MCF 10A (cell line): ENCODE measurements around the gene TTLL5. TPM values are rescaled to one million over a fixed set of nuclear protein-coding genes. Genes with fewer than 3 reads are reported as not detected.
"Not testable (repeated sequence)": the region's sequence is repeated elsewhere in the genome, so short reads cannot be mapped to it uniquely, and the experiment has no call there.

Experiments used
- BruUV-seq: library from RNA; stranded (reverse); fragments of 400-500 nt; replicated peaks from 2 replicates; lab custom pipeline; 2021; lab: Mats Ljungman, UMichigan
- CTCF ChIA-PET: fragments of 300-600 bp; sonication (Branson Sonifier 250); formaldehyde crosslinking; extraction: SDS; loops from one replicate; lab custom pipeline; 2021; ENCODE audit warnings: antibody characterized with exemption, inconsistent platforms; lab: Yijun Ruan, JAX
- POLR2A ChIA-PET: fragments of 300-600, 350-650 bp; sonication (Branson Sonifier 250); formaldehyde crosslinking; extraction: SDS; loops from one replicate; lab custom pipeline; 2020; ENCODE audit warnings: antibody characterized with exemption, inconsistent platforms; lab: Yijun Ruan, JAX
- DNase-seq: peaks from one replicate; pipeline ENCODE4 v3.0.0-alpha.2; 2018; ENCODE audit not compliant: unreplicated experiment
- H3K27ac Mint-ChIP-seq: one replicate; pipeline ENCODE4 v1.8.0; 2022; ENCODE audit warnings: mild to moderate bottlenecking, low read depth, mixed read lengths; ENCODE audit not compliant: unreplicated experiment
- H3K27me3 Mint-ChIP-seq: one replicate; pipeline ENCODE4 v1.8.0; 2022; ENCODE audit warnings: mixed read lengths; ENCODE audit not compliant: insufficient read depth, unreplicated experiment
- H3K36me3 Mint-ChIP-seq: one replicate; pipeline ENCODE4 v1.8.0; 2022; ENCODE audit warnings: mild to moderate bottlenecking, moderate library complexity, mixed read lengths; ENCODE audit not compliant: insufficient read depth, unreplicated experiment
- H3K4me1 Mint-ChIP-seq: one replicate; pipeline ENCODE4 v1.8.0; 2022; ENCODE audit warnings: mixed read lengths; ENCODE audit not compliant: insufficient read depth, unreplicated experiment
- H3K4me3 Mint-ChIP-seq: one replicate; pipeline ENCODE4 v1.8.0; 2022; ENCODE audit warnings: mild to moderate bottlenecking, moderate library complexity, mixed read lengths; ENCODE audit not compliant: unreplicated experiment
- H3K9me3 Mint-ChIP-seq: one replicate; pipeline ENCODE4 v1.8.0; 2022; ENCODE audit warnings: mixed read lengths; ENCODE audit not compliant: unreplicated experiment
- intact Hi-C: fragments of 100-400 bp; cut with micrococcal nuclease; formaldehyde crosslinking; loops from 2 replicates; pipeline ENCODE4 v1.14.1; 2022
- total RNA-seq: library from RNA; stranded (reverse); gene quantifications from 2 replicates; pipeline ENCODE4 v1.2.3, GENCODE V29; 2022
- TF ChIP-seq, protein P1 (sequence below): fragments of 200-600 bp; IDR thresholded peaks from one replicate; pipeline ENCODE4 v1.8.0; 2022; ENCODE audit warnings: antibody characterized with exemption, mild to moderate bottlenecking; ENCODE audit not compliant: unreplicated experiment

Gene TTLL5
- total RNA-seq, 1 experiment from 2014 or later, result 31.7 TPM

DNA sequence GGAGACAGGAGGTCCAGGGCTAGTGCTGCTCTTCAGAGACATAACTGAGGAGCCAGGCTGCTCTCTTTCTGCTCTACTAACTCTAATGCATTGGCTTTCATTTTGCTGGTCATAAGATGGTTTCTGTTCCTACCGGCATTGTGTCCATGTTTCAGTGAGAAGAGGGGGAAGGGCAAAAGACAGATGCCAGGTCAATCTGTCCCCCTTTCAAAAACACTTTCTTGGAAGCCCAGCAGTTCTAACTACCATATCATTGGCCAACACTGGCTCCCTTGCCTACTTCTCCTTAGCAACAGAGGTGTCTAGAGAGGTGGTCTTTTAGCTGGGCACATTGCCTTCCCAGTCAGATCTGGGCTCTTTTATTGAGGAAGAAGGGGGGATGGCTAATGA, 256.9 kb downstream of the TTLL5 start:
- H3K27ac Mint-ChIP-seq, result no peak overlapping the region
- no peaks in the 10 kb centered on the region for H3K9me3 Mint-ChIP-seq
- TF ChIP-seq, protein P1, sequence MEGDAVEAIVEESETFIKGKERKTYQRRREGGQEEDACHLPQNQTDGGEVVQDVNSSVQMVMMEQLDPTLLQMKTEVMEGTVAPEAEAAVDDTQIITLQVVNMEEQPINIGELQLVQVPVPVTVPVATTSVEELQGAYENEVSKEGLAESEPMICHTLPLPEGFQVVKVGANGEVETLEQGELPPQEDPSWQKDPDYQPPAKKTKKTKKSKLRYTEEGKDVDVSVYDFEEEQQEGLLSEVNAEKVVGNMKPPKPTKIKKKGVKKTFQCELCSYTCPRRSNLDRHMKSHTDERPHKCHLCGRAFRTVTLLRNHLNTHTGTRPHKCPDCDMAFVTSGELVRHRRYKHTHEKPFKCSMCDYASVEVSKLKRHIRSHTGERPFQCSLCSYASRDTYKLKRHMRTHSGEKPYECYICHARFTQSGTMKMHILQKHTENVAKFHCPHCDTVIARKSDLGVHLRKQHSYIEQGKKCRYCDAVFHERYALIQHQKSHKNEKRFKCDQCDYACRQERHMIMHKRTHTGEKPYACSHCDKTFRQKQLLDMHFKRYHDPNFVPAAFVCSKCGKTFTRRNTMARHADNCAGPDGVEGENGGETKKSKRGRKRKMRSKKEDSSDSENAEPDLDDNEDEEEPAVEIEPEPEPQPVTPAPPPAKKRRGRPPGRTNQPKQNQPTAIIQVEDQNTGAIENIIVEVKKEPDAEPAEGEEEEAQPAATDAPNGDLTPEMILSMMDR, result no peak
- H3K4me3 Mint-ChIP-seq, result no peak overlapping the region
- ChIA-PET POLR2A (interaction anchor here (1.4 kb wide), 1 partner anchor 12 kb away, joined by 5 read pairs; no protein-coding TSS in a partner anchor), CTCF (interaction anchor here (0.7 to 2.9 kb wide), 2 partner anchors 10 to 49 kb away, joined by 3 to 18 read pairs; no protein-coding TSS in a partner anchor)
- H3K27me3 Mint-ChIP-seq, result no peaks in the 10 kb centered on the region
- peaks cover 9% of the 10 kb centered on the region for H3K36me3 Mint-ChIP-seq
- no peaks in the 10 kb centered on the region for H3K4me1 Mint-ChIP-seq
- no peak for DNase-seq
- intact Hi-C loops, result no loop called here
- no TSS peak for BruUV-seq

DNA sequence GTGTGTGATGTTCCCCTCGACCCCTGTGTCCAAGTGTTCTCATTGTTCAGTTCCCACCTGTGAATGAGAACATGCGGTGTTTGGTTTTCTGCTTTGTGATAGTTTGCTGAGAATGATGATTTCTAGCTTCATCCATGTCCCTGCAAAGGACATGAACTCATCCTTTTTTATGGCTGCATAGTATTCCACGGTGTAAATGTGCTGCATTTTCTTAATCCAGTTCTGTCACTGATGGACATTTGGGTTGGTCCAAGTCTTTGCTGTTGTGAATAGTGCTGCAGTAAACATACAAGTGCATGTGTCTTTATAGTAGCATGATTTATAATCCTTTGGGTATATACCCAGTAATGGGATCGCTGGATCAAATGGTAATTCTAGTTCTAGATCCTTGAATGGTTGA, 259.4 kb downstream of the TTLL5 start:
- H3K4me3 Mint-ChIP-seq, H3K27me3 Mint-ChIP-seq, H3K27ac Mint-ChIP-seq, H3K4me1 Mint-ChIP-seq, POLR2A ChIA-PET, H3K36me3 Mint-ChIP-seq, DNase-seq, intact Hi-C loops, BruUV-seq, H3K9me3 Mint-ChIP-seq: not testable (repeated sequence)
- CTCF ChIA-PET, result interaction anchor here (0.9 kb wide), 1 partner anchor 14 kb away, joined by 6 read pairs; no protein-coding TSS in a partner anchor

DNA sequence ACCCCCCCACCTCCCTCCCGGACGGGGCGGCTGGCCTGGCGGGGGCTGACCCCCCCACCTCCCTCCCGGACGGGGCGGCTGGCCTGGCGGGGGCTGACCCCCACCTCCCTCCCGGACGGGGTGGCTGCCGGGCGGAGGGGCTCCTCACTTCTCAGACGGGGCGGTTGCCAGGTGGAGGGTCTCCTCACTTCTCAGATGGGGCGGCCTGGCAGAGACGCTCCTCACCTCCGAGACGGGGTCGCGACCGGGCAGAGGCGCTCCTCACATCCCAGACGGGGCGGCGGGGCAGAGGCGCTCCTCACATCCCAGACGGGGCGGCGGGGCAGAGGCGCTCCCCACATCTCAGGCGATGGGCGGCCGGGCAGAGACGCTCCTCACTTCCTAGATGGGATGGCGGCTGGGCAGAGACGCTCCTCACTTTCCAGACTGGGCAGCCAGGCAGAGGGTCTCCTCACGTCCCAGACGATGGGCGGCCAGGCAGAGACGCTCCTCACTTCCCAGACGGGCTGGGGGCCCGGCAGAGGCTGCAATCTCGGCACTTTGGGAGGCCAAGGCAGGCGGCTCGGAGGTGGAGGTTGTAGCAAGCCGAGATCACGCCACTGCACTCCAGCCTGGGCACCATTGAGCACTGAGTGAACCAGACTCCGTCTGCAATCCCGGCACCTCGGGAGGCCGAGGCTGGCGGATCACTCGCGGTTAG, 264.2 kb downstream of the TTLL5 start:
- DNase-seq, H3K27ac Mint-ChIP-seq, BruUV-seq, H3K36me3 Mint-ChIP-seq, intact Hi-C loops, POLR2A ChIA-PET, H3K27me3 Mint-ChIP-seq, H3K4me1 Mint-ChIP-seq, H3K9me3 Mint-ChIP-seq, H3K4me3 Mint-ChIP-seq: not testable (repeated sequence)
- CTCF ChIA-PET, result interaction anchor here (0.6 kb wide), 1 partner anchor 279 kb away, joined by 3 read pairs; no protein-coding TSS in a partner anchor

DNA sequence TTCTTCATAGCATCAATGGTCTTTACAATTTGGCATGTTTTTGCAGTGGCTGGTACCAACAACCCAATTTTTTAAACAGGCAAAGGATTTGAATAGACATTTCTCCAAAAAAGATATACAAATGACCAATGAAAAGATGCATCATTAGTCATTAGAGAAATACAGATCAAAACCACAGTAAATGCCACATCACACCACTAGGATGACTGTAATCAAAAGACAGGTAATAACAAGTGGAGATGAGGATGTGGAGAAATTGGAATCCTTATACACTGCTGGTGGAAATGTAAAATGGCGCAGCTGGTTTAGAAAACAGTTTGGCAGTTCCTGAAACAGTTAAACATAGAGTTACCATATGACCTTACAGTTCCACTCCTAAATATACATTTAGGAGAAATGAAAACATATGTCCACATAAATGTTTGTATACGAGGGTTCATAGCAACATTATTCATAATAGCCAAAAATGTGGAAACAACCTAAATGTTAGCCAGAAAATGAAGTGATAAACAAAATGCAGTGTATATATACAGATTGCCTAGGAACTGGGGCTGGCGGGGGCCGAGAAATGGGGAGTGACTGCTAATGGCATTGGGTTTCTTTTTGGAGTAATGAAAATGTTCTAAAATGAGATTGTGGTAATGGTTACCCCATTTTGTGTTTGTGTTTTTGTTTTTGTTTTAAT, 265.5 kb downstream of the TTLL5 start:
- Mint-ChIP-seq H3K4me3 (no peak overlapping the region), H3K27me3 (no peaks in the 10 kb centered on the region), H3K36me3 (no peaks in the 10 kb centered on the region), H3K4me1 (peaks cover 3% of the 10 kb centered on the region), H3K27ac (no peak overlapping the region), H3K9me3 (no peaks in the 10 kb centered on the region)
- TF ChIP-seq, protein P1, result no peak
- no TSS peak for BruUV-seq
- DNase-seq, result no peak
- intact Hi-C loops, result no loop called here
- CTCF ChIA-PET, result interaction anchor here (0.6 kb wide), 1 partner anchor 611 kb away, joined by 5 read pairs; no protein-coding TSS in a partner anchor
- POLR2A ChIA-PET, result no interaction called here
